ENCODE data around the gene CCDC134.
A peak's percentile ranks its signal among the peaks of the same experiment; 100 is the strongest.
"Not testable (repeated sequence)": the region's sequence is repeated elsewhere in the genome, so short reads cannot be mapped to it uniquely, and the experiment has no call there.

Gene CCDC134

DNA sequence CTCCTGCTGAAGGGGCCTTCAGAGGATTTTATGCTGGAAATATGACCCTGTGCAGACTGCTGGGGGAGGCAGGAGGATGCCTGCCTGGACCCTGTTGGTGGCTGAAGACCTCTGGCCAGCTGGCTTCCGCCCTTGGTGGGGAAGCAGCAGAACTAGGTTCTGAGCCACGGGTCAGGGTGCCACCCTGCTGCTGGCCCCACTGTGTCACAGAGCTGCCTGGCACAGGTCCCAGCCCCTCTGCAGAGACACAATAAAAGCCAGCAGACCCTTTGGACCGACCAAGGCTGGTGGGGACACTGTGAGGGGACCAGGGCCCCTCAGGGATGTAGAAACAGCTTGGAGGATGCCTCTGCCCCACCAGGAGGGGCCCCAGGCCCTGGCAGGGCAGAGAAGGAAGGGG is 25.5 kb downstream of the CCDC134 start:
- DNase-seq, result no peak

DNA sequence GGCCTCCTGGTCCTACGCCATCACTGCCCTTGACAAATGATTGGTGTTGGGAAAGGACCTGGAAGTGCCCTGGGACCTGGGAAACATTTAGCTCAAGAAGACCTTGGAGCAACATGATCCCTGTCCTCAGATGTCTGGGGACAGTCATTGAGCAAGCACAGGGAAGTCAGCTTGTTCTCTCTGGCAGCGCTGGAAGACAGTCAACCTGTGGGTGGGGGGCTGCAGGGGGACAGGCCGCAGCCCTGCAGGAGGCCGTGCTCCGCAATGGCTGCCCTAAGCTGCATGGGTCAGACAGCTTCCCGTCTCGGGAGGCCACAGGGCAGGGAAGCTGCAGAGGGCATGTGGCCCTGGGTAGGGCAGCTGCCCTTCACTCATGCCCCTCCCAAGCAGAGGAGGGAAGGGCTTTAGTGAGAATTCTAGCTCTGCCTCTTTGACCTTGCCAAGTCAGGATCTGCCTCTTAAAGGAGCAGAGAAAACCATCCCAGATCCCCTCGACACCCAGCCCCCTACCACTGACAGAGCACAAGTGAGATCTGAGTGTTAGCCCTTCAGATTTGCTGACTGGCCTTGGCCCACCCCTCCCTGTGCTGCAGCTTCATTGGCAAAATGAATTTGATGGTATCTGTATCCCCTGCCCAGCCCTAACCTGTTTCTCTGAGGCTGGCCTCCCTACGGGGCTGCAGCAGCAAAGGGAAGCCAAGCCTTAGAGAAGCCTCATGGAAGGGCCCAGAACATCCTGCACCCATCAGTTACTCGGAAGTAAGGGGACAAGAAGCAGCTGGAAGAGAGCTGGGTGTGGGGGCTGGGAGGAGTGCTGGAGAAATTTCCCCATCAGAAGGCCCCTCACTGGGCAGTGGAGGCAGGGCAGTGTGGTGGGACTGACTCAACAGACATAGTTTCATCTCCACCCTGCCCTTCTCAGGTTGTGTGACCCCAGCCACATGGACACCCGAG is 26.2 kb downstream of the CCDC134 start:
- no peak for DNase-seq

DNA sequence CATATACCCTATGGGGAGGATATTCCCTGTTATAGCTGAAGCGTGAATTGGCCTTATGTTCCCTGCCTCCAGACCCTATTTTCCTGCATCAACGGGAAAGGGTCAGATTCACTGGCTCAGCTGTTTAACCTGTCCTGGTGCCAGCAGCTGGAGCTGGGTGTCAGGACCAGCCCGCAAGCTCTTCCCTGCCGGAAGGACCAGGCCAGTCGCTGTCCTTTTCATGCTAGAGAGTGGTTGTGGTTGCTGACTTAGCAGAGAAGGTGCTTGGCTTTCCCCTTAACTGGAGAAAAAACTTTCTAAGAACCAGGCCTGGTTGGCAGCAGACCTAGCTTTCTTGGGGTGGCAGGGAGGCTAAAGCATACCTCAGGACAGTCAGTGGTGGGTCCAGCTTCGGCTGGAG is 27.2 kb downstream of the CCDC134 start:
- no peak for DNase-seq

DNA sequence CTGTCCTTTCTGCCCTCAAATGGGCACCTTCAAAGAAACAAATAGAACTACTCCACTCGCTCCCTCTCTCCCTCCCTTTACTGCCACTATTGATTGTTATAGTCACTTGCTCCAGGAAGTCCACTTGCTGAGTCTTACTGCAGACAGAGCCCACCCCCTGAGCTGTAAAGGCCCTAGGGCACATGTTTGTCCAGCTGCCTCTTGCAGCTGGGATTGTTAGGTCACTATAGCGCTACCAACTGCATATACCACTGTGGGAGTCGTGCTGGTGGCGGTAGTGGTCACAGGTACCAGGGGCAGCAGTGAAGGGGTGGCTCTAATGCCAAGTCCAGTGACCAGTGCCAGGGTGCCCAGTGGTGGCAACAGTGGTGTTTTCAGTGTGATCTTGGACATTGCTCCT is 28.0 kb downstream of the CCDC134 start:
- DNase-seq, result no peak

DNA sequence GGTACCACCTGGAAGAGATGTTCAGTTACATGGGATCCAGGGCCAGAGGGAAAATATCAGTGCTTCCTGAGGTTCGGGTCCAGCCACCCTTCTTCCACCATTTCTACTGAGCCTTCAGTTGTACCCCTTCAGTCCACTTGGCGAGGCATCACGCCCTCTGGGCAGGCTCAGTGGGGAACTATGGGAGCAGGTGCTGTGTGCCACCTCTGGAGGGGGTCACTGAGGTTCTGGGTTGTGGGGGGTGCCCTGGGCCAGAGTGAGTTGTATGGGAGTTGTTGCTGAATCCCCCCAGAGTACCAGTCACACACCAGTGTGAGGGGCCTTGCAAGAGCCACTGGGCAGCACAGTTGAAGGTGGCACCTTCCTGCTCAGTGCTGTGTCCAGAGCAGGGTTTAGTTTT is 29.7 kb downstream of the CCDC134 start:
- peak; percentile 29 for DNase-seq

DNA sequence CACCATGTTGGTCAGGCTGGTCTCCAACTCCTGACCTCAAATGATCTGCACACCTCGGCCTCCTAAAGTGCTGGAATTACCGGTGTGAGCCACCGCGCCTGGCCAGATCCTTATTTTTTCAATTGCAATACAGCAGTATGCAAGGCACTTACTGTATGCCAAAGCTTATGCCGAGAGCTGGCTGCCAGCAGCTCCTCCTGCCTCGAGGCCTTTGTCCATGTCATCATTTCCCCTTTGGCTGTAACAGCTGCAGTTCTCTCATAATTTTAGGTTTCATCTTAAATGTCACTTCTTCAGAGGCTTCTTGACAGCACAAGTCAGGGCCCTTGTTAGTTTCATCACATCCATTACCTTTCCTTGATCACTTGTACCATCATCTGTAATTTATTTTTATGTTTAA is 30.9 kb downstream of the CCDC134 start:
- peak; percentile 18 for DNase-seq

DNA sequence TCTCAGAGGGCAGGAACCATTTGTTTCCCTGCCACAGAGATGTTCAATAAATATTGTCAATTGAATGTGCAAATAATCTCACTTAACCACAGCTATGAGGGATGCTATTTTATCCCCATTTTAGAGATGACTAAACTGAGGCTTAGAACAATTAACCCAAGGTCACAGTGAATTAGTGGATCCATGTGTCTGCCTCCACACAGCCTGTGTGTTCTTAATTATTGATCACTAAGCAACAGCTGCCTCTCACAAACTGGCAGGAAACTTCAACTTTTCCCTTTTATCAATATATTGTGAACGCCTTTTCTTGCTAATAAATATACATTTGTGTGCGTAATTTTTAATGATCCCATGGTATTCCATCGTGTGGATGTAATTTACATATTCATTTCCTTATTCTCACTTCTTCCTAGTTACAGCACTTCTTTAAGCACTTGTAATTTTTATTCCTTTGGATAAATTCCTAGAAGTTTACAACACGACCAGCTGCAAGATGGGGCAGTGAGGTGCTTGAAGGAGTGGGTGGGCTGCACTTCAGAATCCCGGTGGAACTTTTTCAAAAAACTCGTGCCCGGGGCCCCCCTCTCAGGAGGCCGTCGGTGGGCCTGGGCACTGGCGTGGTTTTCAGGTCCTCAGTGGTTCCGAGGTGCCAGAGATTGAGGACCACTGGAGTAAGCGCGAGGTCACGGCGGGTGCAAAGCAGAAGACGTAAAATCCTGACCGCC is 31.5 kb downstream of the CCDC134 start:
- DNase-seq, result no peak

DNA sequence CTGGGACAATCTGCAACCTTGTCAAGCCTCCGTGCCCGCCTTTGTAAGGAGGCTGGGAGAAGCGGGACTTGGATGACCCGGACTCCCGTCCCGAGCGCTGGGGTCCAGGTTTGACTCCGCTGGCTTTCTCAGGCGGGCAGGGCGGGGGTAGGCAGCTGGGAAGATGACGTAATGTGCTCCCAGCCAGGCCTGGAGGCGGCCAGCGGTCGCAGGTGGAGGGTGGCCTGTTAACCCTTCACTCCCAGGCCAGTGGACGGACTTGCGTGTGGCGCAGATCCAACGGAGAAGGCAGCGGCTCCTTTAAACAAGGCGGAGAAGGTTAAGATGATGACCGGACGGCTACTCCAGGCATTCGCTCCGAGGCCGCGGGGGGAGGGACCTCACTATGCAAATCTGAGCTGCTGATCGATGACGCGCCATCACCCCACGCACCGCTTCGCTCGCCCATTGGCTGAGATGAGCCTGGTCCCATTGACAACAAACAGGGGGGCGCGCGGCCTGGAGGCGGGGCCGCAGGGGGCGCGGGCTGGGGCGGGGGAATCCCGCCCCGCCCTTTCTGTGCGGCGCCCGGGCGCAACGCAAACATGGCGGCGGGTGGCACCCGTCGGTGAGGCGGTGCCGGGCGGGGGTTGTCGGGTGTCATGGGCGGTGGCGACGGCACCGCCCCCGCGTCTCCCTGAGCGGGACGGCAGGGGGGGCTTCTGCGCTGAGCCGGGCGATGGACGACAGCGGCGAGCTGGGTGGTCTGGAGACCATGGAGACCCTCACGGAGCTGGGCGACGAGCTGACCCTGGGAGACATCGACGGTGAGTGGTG is 32.3 kb downstream of the CCDC134 start, which contains the start of gene SREBF2:
TSS of gene SREBF2 (plus strand) at position 553 of the 816 bp plus-strand sequence. CDS start at position 719, 166 bp downstream.
- peak; percentile 99 for DNase-seq

DNA sequence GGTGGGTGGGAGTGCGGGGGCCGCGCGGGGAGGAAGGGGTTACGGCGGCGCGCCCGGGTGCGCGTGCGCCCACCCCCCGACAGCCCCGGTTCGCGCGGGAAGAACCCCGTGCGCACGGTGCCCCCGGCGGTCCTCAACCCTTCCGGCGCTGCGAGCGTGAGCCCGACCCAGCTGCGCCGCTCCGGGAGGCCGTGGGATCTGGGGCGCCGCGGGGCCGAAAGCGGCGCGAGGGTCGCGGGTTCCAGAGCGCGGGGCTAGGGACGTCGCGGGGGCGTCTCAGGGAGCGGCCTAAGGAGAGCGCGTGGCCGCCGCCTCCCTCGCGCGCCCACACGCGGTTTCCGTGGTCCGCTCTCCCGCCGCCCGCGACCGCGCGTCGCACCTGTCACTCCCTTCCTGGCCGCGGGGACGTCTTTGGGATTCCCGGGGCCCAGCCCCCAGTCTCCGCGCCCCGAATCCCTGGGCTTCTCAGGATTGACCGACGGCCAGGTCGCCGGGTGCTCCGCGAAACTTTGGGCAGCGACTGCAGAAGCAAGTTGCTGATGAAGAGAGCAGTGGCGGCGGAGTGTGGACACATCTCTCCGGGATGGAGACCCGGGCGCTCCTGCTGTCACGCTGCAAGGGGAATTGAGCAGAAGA is 33.0 kb downstream of the CCDC134 start:
- peak; percentile 58 for DNase-seq

DNA sequence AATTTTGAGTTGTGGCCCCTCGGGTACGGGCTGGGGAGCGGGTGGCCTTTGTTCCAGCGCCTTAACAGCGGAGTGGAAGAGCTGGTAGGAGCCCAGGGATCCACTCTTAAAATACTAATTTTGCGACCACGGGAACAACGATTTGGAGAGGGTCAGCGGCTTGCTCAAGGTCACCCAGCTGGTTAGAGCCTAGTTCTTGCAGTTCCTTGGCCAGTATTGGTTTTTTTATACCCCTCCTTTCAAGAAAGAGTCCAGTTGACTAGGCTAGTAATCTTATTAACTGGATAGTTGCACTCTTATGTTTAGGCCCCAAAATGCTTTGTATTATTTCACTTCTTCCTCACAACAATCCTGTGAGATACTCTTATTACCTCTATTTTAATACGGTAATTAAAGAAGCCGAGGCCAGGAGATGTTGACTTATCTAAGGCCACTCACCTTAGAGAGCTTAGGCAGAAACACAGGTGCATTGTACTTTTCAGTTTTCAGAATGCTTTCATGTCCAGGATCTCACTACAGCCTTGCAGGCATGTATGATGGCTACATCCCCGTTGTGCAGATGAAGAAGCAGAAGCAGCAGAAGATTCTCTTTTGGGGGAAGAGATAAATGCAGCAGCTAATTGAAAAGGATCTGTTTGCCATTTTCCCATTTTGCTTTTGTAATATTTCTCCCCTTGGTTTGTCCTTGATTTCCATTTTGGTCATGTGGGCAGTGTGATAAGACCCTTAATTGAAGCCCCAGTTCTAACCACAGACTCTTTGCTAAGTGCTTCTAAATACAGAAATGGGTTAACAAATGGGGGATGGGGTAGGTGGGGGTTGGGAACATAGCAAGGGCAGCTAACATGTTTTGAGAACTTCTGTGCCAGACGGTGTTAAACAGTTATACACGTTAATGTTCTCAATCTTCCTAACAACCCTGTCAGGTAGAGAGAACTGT is 33.8 kb downstream of the CCDC134 start:
- no peak for DNase-seq

DNA sequence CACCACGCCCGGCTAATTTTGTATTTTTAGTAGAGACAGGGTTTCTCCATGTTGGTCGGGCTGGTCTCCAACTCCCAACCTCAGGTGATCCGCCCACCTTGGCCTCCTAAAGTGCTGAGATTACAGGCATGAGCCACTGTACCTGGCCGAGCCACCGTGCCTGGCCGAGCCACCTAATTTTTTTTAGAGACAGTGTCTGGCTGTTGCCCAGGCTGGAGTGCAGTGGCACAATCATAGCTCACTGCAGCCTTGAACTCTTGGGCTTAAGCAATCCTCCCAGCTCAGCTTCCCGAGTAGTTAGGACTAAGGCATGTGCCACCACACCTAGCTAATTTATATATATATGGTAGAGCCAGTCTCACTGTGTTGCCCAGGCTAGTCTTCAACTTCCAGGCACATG is 35.0 kb downstream of the CCDC134 start:
- DNase-seq, result not testable (repeated sequence)

DNA sequence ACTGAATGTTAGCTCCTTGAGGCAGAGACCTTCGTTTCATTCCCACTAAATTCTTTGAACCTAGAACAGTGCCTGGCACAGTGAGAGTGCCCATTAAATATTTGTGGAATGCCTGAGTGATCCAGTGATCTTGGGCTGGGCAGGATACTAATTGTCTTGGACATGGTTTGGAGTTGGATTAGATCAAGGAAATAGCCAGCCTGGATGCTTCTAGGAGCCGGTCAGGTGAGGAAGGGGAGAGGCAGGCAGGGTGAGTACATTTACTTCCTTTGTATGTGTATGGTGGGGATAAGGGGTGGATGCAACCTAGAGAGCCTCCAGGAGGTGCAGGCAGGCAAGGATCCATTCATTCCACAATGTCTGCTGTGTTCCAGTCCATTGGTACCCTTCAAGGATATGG is 36.1 kb downstream of the CCDC134 start:
- no peak for DNase-seq

DNA sequence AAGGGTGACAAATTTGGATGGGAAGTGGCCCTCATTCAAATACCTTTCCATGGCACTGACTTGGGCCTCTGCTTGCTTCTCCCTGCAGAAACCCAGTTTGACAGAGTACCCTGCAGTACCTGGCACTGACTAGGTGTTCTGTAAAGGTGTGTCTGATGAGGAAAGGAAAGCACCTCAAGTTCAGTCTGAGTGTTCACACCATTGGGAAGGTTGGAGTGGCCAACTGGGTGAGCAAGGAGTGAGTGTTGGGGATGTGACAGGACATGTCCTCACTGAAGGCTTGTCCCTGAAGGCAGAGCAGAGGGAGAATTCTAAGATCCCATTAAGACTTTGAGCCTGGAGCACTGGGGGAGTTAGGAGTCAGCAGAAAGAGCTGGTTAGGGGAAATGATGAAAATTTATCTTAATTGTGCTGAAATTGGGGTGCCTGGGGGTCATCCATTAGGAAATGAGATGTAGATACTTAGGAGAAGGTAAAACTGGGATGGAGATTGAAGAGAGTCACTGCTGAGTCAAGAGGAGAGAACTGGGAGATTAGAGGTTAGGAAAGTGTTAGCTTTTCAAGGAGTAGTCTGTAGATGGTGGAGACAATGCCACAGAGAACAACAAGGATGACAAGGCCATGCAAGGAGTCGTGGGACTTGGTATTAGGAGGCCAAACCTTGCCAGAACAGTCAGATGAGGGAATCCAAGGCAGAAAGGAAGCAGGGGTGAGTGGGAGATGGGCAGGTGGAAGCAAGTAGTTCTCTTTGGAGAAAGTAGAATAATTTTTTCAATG is 38.6 kb downstream of the CCDC134 start:
- DNase-seq, result no peak

DNA sequence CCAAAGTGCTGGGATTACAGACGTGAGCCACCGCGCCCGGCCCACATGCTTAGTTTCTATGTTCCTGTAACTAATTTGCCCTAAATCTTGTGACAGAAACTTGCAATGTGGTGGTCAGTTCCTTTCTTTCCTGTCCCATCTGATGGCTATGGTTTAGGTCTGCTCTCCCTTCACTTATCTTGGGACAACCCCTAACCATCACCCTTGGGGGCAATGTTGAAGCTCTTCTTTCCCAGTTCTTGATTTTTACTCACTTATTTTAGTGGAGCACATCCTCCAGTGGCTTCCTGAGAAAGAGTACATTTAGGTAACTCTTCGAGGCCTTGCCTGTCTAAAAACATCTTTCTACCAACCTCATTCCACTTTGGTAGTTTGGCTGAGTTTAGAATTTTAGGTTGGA is 39.7 kb downstream of the CCDC134 start:
- no peak for DNase-seq

DNA sequence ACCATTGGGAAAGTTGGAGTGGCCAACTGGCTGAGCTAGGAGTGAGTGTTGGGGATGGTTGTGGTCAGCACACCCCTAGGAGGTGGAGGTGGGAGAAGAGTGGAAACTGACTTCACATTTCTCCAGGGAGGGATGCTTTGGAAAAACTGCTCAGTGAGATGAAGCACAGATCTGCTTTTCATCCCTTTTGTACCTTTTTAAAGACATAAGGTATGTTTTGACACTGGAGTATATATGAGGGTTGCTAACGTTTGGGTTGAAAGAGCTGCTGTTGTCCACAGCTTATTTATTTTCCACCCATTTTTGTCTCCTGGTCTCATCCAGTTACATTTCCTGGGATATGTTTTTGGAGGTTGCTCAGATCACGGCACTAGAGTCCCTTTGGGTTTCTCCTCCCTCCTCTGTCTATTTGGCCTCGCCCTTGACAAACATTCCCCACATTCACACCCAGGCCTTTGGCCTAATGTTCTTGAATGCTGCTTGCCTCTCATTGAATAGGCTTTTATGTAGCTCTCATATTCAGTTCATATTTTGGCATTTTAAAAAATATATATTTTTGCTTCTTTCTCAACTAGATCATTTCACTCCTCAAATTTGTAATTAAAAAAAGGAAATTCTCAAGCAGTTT is 40.7 kb downstream of the CCDC134 start:
- no peak for DNase-seq

DNA sequence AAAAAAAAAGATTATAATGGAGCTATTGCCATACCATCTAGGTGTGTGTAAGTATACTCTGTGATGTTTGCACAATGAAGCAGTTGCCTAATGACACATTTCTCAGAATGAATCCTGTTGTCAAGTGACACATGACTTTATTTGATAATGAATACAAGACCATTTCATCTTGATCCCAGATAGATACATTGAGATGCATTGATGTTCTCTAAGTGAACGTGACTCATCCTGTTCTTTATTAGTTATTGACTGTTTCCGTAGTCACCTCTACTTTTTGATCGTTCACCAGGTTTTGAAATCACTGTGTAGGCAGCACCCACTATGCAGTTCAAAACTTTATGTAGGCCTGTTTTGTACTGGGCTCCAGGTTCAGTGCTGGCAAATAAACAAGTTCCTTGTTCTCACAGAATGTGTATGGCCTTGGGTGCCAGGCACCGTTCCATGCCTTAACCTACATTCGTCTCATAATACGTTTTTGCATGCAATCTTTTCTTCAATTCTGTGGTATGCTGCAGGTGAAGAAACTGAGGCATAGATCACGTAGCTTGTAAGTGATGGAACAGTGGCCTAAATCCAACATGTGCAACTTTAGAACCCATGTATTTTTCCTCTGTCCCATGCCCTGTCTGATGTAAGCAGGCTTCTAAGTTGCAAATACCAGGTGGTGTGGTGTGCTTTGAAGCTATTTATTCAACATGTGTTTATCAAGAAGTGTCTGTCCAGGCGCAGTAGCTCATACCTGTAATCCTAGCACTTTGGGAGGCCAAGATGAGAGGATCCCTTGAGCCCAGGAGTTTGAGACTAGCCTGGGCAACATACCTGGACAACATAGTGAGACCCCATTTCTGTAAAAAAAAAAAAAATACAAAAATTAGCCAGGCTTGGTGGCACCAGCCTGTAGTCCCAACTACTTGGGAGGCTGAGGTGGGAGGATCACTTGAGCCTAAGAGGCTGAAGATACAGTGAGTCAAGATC is 42.8 kb downstream of the CCDC134 start:
- no peak for DNase-seq

DNA sequence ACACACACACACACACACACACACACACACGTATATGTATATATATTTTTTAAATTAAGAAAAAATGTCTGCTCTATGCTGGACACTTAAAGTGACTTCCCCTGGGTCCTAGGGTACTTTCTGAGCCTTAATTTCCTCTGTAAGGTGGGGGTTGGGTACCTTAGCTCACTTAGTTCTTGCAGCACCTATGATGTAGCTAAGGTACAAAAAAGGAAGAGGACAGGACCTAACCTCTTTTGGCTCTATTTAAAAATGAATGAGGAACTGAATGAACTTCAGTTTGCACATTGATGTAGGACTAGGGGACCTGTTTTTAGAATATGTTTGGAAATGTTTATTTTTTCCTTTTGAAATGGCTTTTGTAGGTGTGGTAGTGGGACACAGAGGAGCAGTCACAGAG is 43.6 kb downstream of the CCDC134 start:
- no peak for DNase-seq

DNA sequence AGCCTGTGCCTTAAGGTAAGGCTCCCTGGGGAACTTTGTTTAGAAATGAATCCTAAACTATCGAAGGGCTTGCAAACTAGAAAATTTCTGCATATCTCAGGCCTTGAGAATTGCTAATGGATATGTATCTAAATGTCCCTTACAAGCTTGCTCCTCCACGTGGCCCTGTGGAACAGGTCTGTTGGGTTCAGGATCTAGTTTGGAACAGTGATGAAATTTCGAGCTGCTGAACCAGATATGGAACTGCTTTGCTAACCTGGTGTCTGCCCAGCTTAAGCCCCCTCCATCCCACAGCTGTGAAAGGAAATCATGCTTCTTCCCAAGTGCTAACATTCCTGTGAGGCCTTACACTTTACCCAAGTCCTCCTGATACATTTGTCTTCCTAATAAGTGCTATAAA is 44.0 kb downstream of the CCDC134 start:
- no peak for DNase-seq

Data from CD4-positive, alpha-beta T cell treated with Interleukin-12 subunit alpha and Interleukin-12 subunit beta, for 1 hour (primary cell).